GM12872 (cell line): ENCODE data around the gene PRELP.

ENCODE experiments used
- CTCF ChIP-seq: IDR thresholded peaks from 3 replicates; pipeline ENCODE4 v1.5.1; 2011; ENCODE audit warnings: low read depth, mild to moderate bottlenecking, low read length, moderate library complexity; ENCODE audit not compliant: insufficient read depth

The PRELP gene

GRCh38 chr1:203517426-203518110, 42.0 kb downstream of the PRELP start:
- TF ChIP-seq CTCF, result no peak

DNA sequence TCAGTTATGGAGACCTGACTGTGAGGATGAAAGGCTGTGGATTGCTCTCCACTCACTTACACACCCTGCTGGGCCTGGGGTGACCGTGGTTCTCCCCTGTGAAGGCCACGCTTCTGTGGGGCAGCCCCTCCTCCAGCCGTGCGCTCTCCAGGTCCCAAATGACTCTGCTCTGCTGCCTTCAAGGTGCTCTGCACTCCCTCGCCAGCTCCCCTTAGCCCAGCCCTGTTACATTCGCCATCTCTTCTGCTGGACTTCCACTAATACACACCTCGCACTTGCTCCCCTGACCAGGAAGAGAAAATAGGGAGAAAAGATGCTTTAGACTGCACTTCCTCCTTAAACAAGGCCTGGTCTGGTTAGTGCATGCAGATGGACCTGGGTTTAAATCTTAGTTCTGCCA, 42.9 kb downstream of the PRELP start:
- no peak for TF ChIP-seq CTCF

DNA sequence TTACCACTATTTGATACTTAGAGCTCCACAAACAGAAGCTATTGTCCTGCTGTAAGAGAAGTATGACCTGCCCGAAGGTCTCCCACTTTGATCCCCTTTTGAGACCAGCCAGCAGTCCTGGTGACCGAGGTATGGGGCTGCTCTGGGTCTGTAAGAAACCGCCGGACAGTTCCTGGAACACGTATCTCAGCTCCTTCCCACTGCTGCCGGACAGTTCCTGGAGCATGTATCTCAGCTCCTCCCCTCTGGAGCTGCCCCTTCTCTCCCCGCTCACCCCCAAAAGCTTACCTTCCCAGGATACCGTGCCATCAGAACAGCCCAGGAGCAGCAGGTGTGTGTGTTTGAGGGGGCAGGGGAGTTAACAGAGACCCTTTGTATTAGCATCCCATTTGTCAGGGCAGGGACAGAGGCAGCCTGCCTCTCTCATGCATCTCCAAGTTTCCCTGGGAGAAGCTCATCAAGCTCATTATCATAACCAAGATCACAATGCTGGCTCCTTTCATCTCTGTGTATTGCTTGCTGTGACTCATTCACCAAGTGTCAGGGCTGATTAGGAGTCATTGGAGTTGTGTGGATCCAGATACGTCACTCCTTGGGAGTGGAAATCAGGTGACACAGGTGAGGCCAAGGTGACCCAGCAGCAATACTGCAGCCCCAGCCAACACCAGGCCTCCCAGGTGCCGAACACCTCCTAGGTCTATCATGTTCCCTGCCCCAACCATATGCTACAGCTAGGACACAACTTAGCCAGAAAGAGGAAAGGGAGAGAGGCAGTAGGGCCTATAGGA, 43.6 kb downstream of the PRELP start:
- TF ChIP-seq CTCF, result no peak

GRCh38 chr1:203519896-203520295, 44.3 kb downstream of the PRELP start:
- no peak for TF ChIP-seq CTCF

DNA sequence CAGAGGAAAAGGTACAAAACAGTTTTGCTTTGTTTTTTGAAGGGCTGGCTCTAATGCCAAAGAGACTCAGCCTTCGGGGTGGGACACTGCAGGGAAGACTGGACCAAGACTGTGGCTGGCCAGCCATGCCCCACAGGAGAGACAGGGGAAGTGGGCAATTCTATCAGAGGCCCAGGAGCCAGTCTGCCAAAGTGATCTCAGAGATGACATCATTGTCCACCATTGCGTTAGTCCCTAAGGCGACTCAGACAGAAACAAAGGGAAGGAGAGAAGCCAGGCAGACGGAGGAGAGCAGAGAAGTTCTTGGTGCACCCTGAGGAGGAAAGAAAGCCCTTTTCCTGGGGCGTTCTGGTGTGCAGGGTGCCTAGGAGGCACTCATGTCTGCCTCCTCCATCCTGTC, 44.7 kb downstream of the PRELP start:
- no peak for TF ChIP-seq CTCF

DNA sequence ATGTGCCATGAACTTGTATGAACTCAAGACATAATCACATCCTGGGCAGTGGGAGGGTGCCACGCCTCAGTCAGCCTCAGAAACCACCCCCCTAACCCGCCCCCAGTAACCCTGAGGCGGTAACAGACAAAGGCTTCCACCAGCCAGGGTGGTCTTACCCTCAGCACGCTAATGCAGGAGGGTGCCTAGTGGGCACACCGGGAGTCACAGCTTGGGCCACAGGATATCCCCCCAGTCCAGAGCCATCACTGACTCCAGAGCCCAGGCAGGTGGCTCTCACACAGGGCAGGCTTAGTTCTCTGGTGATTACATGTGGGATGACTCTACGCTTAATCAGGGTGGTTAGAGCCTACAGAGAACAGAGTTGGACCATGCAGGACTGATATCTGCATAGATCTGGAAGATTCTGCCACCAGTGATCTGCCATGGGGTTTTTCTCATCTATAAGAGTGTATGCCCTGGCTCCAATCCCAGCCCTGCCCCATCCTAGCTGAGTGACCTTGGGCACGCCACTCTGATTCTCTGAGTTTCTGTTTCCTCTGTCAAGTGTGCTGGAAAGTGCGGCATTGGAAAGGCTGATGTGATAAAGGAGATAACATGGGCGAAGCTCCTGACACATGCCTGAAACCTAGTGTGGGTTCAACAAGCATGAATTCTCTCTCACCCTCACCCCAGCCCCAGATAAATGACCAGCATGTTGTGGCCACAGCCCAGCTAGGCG, 45.6 kb downstream of the PRELP start:
- no peak for TF ChIP-seq CTCF

DNA sequence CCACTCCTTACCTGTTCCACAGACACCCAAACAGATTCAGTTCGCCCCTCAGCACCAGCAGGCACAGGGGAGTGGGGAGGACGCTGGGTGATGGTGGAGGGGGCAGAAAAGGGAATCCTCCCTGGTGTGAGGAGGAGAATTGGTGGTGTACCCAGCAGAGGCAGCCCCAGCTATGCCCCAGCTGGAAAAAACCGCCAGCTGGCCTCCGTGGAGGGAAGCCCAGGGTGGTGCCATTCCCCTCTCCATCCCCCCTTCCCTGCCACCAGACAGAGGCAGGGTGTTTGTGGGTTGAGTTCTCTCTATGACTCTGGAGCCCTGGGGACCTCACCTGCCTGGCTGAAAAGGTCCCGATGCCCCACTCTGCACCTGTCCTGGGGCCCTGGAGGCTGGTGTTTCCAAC, 46.2 kb downstream of the PRELP start:
- TF ChIP-seq CTCF, result no peak
